Vagina (tissue), 2 donors: ENCODE results near the gene APOC3.

ENCODE experiments used
- POLR2AphosphoS5 ChIP-seq, 2 donors: sonication (generic); formaldehyde crosslinking; IDR thresholded peaks; one replicate each; pipeline ENCODE4 v1.9.0; 2017; ENCODE audit warnings: antibody characterized with exemption in 2 of 2, mild to moderate bottlenecking in 2 of 2, low read depth in 1 of 2; ENCODE audit not compliant: insufficient read depth in 1 of 2
- TF ChIP-seq, protein P1 (sequence below), 3 experiments: fragments of 450-650 bp in 2 of 3; fragments of 200-600 bp in 1 of 3; sonication (generic) in 1 of 3; IDR thresholded peaks; one replicate each; pipeline ENCODE4 v1.5.1; 2017 to 2019; ENCODE audit warnings: antibody characterized with exemption in 3 of 3, mild to moderate bottlenecking in 2 of 3, moderate library complexity in 2 of 3

DNA sequence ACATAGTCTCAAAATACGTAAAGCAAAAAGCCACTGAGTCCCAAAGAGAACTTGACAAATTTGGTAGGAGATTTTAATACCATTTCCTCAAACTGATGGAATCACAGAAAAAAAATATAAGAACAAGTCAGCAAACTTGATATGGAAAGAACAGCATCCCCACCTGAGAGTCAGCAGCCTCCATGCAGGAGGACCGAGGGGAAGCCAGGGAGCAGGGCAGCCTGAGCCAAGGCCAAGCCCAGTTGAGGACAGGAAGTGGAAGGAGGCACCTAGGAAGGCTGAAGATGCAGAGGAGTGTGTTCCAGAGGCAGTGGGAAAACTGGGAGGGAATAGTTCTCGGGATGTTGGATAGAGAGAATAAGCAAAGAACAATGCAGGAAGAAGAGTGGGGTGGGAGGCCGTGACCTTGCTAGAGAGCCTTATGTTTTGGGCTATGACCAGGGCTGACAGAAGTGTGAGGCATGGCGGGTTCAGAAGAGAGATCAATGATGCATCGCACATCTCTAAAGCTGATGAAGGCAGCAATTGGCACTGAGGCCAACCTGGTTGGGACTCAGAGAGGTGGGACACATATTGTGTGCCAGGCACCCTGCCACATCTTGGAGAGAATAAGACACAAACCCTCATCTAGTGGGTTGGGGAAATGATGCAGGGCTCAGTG is 22.0 kb upstream of the APOC3 start:
- no peak for TF ChIP-seq POLR2AphosphoS5 (IDR thresholded peaks at IDR 0.05; ENCODE audit: insufficient read depth in 1 of 2, low read depth in 1 of 2)
- TF ChIP-seq, protein P1, sequence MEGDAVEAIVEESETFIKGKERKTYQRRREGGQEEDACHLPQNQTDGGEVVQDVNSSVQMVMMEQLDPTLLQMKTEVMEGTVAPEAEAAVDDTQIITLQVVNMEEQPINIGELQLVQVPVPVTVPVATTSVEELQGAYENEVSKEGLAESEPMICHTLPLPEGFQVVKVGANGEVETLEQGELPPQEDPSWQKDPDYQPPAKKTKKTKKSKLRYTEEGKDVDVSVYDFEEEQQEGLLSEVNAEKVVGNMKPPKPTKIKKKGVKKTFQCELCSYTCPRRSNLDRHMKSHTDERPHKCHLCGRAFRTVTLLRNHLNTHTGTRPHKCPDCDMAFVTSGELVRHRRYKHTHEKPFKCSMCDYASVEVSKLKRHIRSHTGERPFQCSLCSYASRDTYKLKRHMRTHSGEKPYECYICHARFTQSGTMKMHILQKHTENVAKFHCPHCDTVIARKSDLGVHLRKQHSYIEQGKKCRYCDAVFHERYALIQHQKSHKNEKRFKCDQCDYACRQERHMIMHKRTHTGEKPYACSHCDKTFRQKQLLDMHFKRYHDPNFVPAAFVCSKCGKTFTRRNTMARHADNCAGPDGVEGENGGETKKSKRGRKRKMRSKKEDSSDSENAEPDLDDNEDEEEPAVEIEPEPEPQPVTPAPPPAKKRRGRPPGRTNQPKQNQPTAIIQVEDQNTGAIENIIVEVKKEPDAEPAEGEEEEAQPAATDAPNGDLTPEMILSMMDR (IDR thresholded peaks at IDR 0.05), result no peak
